LNCaP clone FGC (cell line): ENCODE data around the gene PECR.

ENCODE experiments used
- DNase-seq: peaks from one replicate; pipeline ENCODE4 v3.0.0-alpha.2; 2011; ENCODE audit warnings: low read depth
- H3K4me3 ChIP-seq: 2 replicates; pipeline ENCODE4 v1.5.1; 2011; ENCODE audit warnings: mild to moderate bottlenecking, low read depth, low read length, control low read depth
- TF ChIP-seq, protein P1 (sequence below): IDR thresholded peaks from 2 replicates; pipeline ENCODE4 v1.5.1; 2012; ENCODE audit warnings: mild to moderate bottlenecking; ENCODE audit not compliant: control insufficient read depth, insufficient read depth; ENCODE audit errors: extremely low read depth

The PECR gene

DNA sequence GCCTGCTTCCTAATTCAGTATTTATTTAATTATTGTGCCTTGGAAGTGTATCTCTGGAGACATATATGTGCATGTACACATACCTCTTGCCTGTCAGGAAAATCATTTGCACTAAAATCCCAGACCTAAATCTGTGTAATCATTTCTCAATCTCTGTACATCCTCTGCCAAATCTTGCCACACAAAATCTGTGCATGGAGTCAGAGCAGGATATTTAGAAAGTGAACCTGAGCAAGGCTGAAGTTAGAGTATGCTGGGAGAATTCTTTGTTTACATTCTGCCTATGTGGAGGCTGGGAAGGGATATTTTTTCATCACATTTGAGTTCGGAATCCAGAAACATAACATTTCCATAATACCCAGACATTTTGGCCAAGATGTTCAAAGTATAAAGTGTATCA is 36.9 kb upstream of the PECR start:
- no peak overlapping the region for H3K4me3 ChIP-seq
- TF ChIP-seq, protein P1, sequence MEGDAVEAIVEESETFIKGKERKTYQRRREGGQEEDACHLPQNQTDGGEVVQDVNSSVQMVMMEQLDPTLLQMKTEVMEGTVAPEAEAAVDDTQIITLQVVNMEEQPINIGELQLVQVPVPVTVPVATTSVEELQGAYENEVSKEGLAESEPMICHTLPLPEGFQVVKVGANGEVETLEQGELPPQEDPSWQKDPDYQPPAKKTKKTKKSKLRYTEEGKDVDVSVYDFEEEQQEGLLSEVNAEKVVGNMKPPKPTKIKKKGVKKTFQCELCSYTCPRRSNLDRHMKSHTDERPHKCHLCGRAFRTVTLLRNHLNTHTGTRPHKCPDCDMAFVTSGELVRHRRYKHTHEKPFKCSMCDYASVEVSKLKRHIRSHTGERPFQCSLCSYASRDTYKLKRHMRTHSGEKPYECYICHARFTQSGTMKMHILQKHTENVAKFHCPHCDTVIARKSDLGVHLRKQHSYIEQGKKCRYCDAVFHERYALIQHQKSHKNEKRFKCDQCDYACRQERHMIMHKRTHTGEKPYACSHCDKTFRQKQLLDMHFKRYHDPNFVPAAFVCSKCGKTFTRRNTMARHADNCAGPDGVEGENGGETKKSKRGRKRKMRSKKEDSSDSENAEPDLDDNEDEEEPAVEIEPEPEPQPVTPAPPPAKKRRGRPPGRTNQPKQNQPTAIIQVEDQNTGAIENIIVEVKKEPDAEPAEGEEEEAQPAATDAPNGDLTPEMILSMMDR: no peak

DNA sequence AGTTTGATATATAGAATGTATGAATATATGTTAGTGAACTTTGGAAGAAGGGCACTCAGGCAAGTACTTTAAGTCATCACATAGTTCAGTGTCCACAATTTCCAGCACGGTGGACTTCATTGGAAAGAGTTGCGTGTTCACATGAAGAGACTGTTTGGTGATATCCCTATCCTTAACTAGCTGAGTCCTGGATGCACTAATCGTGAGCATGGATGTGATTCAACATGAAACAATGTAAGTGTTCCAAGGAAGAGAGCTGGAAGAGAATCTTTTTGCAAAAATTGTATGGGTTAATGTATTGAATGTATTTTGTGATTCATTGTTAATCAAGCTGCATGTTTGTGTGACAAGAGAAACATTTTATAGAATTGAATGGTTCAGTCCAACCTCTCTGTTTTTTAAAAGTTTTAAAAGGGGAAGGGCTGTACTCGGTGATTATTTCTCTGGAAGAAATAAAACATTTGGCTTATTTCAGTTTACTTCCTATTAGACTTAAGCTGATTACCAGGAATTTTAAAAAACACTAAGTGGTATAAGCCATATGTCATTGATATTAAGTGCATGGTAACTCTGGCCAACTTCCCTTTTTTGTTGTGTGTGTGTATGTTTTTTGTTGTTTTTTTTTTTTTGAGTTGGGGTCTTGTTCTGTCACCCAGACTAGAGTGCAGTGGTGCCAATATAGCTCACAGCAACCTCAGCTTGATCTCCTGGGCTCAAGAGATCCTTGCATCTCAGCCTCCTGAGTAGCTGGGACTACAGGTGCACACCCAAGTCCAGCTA is 36.1 kb upstream of the PECR start:
- TF ChIP-seq, protein P1: no peak

More for the DNA sequence above, 36.9 kb upstream of the PECR start:
- no peak for DNase-seq

DNA sequence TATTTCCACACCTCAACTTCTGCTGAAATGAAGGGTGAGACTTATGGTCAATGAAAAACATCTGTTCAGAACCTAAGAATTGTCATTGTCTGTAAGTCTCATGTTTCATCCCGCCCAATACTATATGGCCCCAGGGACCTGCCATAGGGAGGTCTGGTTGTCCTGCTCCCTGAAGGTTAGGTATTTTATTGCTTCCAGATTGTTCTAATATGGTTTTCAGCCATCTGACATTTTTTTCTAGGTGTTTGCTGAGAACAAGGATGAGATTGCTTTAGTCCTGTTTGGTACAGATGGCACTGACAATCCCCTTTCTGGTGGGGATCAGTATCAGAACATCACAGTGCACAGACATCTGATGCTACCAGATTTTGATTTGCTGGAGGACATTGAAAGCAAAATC is 34.8 kb upstream of the PECR start:
- no peak overlapping the region for H3K4me3 ChIP-seq
- DNase-seq: no peak
- TF ChIP-seq, protein P1: no peak

More for the DNA sequence above, 36.1 kb upstream of the PECR start:
- DNase-seq: no peak
- no peak overlapping the region for H3K4me3 ChIP-seq

DNA sequence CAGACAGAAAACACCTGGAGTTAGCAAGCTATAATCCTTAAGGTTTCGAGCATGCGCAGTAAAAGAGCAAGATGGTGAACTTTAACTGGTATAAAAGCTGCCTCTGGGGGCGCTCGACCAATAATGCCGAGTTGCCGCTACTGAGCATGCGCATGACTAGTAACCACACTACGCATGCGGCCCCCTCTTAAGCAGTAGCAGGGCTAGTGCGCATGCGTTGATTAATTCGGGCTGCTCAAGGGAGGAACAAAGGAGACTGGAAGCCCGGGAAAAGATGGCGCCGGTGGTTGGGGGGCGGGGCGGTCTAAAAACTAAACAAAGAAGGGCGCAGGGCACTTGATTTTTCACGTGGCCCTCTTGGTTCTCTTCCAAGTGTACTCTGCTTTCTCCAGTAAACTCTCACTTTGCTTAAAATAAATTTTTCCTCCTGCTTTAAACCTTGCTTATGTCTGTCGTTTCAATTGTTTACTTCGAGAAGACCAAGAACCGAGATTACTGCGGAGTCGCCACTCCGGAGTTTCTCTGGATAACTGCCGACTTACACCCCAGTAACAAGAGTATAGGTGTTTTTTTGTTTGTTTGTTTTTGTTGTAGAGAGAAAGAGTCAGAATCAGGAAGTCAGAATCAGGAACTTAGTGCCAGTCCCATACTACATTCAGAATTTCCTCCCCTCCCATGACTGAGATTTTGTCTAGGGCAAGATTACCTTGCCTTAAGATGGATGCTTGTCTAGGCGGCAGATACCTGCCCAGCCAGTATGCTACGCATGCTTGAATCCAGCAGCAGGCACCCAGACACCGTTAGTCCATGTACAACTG is 33.3 kb upstream of the PECR start:
- peak overlapping the region; percentile 58 for H3K4me3 ChIP-seq
- peak; percentile 97 for DNase-seq
- TF ChIP-seq, protein P1: peak; percentile 80

DNA sequence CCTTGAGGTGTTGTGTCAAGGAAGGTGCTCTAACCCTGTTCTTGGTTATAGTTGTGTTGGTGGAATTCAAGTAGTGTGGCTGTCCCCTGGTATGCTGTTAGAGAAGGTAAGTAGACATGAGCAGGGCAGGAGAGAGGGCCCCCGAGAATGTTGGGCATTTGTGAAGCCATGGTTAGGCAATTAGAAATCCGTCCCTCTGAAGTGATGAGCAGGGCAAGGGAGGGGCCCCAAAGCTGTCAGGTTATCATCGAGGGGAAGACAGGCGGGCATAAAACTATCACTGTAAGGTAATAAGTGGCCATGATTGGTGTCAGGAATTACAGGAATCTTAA is 32.7 kb upstream of the PECR start:
- H3K4me3 ChIP-seq: no peak overlapping the region

DNA sequence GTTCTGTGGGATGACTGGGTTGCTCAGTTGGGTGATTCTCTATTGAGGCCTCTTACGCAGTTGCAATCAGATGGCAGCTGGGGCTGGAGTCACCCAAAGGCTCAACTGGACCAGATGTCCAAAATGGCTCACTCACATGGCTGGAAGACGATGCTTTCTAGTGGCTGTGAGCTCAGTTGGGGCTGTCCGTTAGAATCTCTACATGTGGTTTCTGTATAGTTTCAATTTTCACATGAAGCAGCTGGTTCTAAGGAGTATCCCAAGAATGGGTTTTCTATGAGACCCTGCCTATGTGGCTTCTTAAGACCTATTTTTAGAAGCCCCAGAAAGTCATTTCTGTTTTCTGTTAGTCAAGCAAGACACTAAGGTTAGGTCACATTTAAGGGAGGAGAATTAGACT is 32.0 kb upstream of the PECR start:
- TF ChIP-seq, protein P1: no peak
- DNase-seq: no peak
- H3K4me3 ChIP-seq: no peak overlapping the region

More for the DNA sequence above, 32.7 kb upstream of the PECR start:
- TF ChIP-seq, protein P1: no peak
- DNase-seq: no peak
